BJ (cell line): ENCODE measurements around the gene GPR132. TPM values are rescaled to one million over a fixed set of nuclear protein-coding genes. Genes with fewer than 3 reads are reported as not detected.

ENCODE experiments used
- CTCF ChIA-PET: fragments of 350-600 bp; formaldehyde crosslinking; extraction: SDS; loops from one replicate; lab custom pipeline; 2021; ENCODE audit warnings: antibody characterized with exemption, inconsistent platforms; lab: Yijun Ruan, JAX
- POLR2A ChIA-PET: fragments of 300-600 bp; sonication (Branson Sonifier 250); formaldehyde crosslinking; extraction: SDS; loops from one replicate; lab custom pipeline; 2021; ENCODE audit warnings: antibody characterized with exemption; lab: Charles Lee
- DNase-seq: peaks from one replicate; pipeline ENCODE4 v3.0.0-alpha.2; 2011; ENCODE audit warnings: low read depth
- H3K27me3 ChIP-seq: 2 replicates; pipeline ENCODE4 v1.6.0; 2011; ENCODE audit warnings: low read length; ENCODE audit not compliant: control insufficient read depth, insufficient read depth
- H3K36me3 ChIP-seq: 2 replicates; pipeline ENCODE4 v1.5.1; 2011; ENCODE audit warnings: low read length; ENCODE audit not compliant: control insufficient read depth, insufficient read depth
- H3K4me3 ChIP-seq: 2 replicates; pipeline ENCODE4 v1.5.1; 2011; ENCODE audit warnings: low read depth, mild to moderate bottlenecking, control low read depth, low read length
- CTCF ChIP-seq: IDR thresholded peaks from 2 replicates; pipeline ENCODE4 v1.5.1; 2011; ENCODE audit warnings: low read depth, mild to moderate bottlenecking, control low read depth, inconsistent platforms, low read length, moderate library complexity; ENCODE audit not compliant: insufficient read depth
- polyA plus RNA-seq: library from polyadenylated mRNA; depleted of rRNA; stranded (reverse); fragments of >200 nt; gene quantifications from 2 replicates; pipeline ENCODE4 v1.2.3, GENCODE V29; 2011

GPR132 gene
- polyA plus RNA-seq, 1 experiment, result 0.13 TPM

- no peak for DNase-seq
- Histone ChIP-seq H3K27me3 (no peaks in the 10 kb centered on the region), H3K4me3 (peak overlapping the region; percentile 67), H3K36me3 (no peaks in the 10 kb centered on the region)
- TF ChIP-seq CTCF, result peak; percentile 14; the same call in 1 of the 2 replicates
- ChIA-PET POLR2A (no interaction called here), CTCF (interaction anchor here (0.6 to 2.1 kb wide), 8 partner anchors 8 to 508 kb away, joined by 3 to 9 read pairs (median 4); no protein-coding TSS in a partner anchor)
Observed at GRCh38 chr14:105019861-105020814, 45.1 kb downstream of the GPR132 start.

- no peaks in the 10 kb centered on the region for H3K36me3 ChIP-seq
- no peak for TF ChIP-seq CTCF
- ChIA-PET POLR2A (no interaction called here), CTCF (interaction anchor here (0.9 to 2.1 kb wide), 6 partner anchors 19 to 120 kb away, joined by 3 to 9 read pairs (median 3); no protein-coding TSS in a partner anchor)
- H3K4me3 ChIP-seq, result no peak overlapping the region
- H3K27me3 ChIP-seq, result no peaks in the 10 kb centered on the region
- DNase-seq, result no peak
Observed at GRCh38 chr14:105018414-105018813, 46.8 kb downstream of the GPR132 start.

GRCh38 chr14:105015905-105016304 lies 49.3 kb downstream of the GPR132 start:
- no peaks in the 10 kb centered on the region for H3K27me3 ChIP-seq
- no peak overlapping the region for H3K4me3 ChIP-seq
- CTCF ChIA-PET, result interaction anchor here (2.1 kb wide), 1 partner anchor 30 kb away, joined by 11 read pairs; no protein-coding TSS in a partner anchor
- TF ChIP-seq CTCF, result no peak
- no peak for DNase-seq
- H3K36me3 ChIP-seq, result peaks cover 7% of the 10 kb centered on the region
- POLR2A ChIA-PET, result no interaction called here

- TF ChIP-seq CTCF, result no peak
- CTCF ChIA-PET, result interaction anchor here (0.9 kb wide), 1 partner anchor 31 kb away, joined by 3 read pairs; no protein-coding TSS in a partner anchor
- no peak for DNase-seq
- POLR2A ChIA-PET, result no interaction called here
- no peaks in the 10 kb centered on the region for H3K27me3 ChIP-seq
- H3K4me3 ChIP-seq, result no peak overlapping the region
- peaks cover 7% of the 10 kb centered on the region for H3K36me3 ChIP-seq
Observed at GRCh38 chr14:105015242-105015641, 50.0 kb downstream of the GPR132 start.

GRCh38 chr14:105014631-105015030 lies 50.6 kb downstream of the GPR132 start:
- Histone ChIP-seq H3K36me3 (peaks cover 10% of the 10 kb centered on the region), H3K4me3 (no peak overlapping the region), H3K27me3 (no peaks in the 10 kb centered on the region)
- no peak for DNase-seq
- POLR2A ChIA-PET, result no interaction called here
- TF ChIP-seq CTCF, result no peak
- CTCF ChIA-PET, result interaction anchor here (0.9 to 2.9 kb wide), 3 partner anchors 10 to 31 kb away, joined by 3 to 13 read pairs (median 5); no protein-coding TSS in a partner anchor
